ENCODE data around the gene GC.

GC gene

DNA sequence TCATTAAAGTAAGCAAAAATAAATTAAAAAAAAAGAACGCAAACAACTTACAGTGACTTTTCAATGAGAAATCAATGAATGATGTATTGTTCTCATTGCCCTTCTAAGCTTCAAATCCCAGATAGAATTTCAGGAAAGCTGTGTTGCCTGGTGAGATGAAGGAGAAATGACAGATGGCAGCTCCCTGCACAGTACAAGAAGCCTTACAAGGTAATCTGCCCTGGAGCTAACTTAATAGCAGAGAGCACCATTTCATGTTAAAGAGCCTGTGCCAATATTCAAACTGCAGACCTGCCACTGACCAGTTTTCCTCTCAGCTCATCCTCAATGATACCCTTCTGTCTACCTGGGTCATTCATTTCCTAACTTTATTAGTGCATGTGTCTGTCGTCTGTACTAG, 54.0 kb downstream of the GC start:
- Histone ChIP-seq H3K4me1 (ENCODE audit: control insufficient read depth in 1 of 2, insufficient read depth in 2 of 2, low read length in 2 of 2) (no peaks in the 10 kb centered on the region), H3K9ac (ENCODE audit: low read depth in 1 of 2, low read length in 2 of 2) (no peak overlapping the region), H3K27me3 (ENCODE audit: control insufficient read depth in 1 of 2, insufficient read depth in 2 of 2, low read length in 2 of 2) (no peaks in the 10 kb centered on the region), H3K4me3 (ENCODE audit: low read depth in 1 of 2, low read length in 2 of 2) (no peak overlapping the region), H3K36me3 (ENCODE audit: control insufficient read depth in 1 of 2, insufficient read depth in 2 of 2, low read length in 2 of 2) (no peaks in the 10 kb centered on the region), H3K9me3 (ENCODE audit: control insufficient read depth in 1 of 2, low read length in 2 of 2) (no peaks in the 10 kb centered on the region), H3K27ac (ENCODE audit: low read depth, low read length) (no peak overlapping the region)

- no peak overlapping the region for H3K9ac ChIP-seq (ENCODE audit: low read depth in 1 of 2, low read length in 2 of 2)
- H3K27me3 ChIP-seq (ENCODE audit: control insufficient read depth in 1 of 2, insufficient read depth in 2 of 2, low read length in 2 of 2) = no peaks in the 10 kb centered on the region
- peaks cover 0 to 14% of the 10 kb centered on the region in 2 donors for H3K4me1 ChIP-seq (ENCODE audit: control insufficient read depth in 1 of 2, insufficient read depth in 2 of 2, low read length in 2 of 2)
- no peak overlapping the region for H3K27ac ChIP-seq (ENCODE audit: low read depth, low read length)
- no peak overlapping the region for H3K4me3 ChIP-seq (ENCODE audit: low read depth in 1 of 2, low read length in 2 of 2)
- no peaks in the 10 kb centered on the region for H3K9me3 ChIP-seq (ENCODE audit: control insufficient read depth in 1 of 2, low read length in 2 of 2)
- no peaks in the 10 kb centered on the region for H3K36me3 ChIP-seq (ENCODE audit: control insufficient read depth in 1 of 2, insufficient read depth in 2 of 2, low read length in 2 of 2)
Measured at GRCh38 chr4:71713611-71714203, 70.2 kb downstream of the GC start.

DNA sequence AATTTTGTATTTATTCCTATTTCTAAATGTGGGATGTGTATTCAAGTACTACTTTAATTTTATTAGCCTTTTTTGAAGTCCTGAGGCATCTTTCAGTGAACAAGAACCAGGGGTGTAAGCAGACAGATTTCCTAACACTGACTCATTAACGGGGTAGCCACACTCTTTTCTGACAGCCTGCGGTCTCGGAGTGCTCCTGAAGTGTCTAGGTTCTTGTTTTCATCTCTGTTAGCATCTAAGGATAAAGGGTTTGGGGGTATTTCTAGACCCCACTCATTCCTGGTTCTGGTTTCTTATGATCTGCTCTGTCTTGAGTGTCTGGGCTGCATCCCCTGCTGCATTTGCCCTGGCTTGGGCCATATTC, 71.9 kb downstream of the GC start:
- no peak overlapping the region for H3K9ac ChIP-seq (ENCODE audit: low read depth in 1 of 2, low read length in 2 of 2)

GRCh38 chr4:71711044-71711984, 72.6 kb downstream of the GC start:
- no peak overlapping the region for H3K27ac ChIP-seq (ENCODE audit: low read depth, low read length)
- no peaks in the 10 kb centered on the region for H3K36me3 ChIP-seq (ENCODE audit: control insufficient read depth in 1 of 2, insufficient read depth in 2 of 2, low read length in 2 of 2)
- no peak overlapping the region for H3K9ac ChIP-seq (ENCODE audit: low read depth in 1 of 2, low read length in 2 of 2)
- H3K9me3 ChIP-seq (ENCODE audit: control insufficient read depth in 1 of 2, low read length in 2 of 2) = no peaks in the 10 kb centered on the region
- H3K27me3 ChIP-seq (ENCODE audit: control insufficient read depth in 1 of 2, insufficient read depth in 2 of 2, low read length in 2 of 2) = no peaks in the 10 kb centered on the region
- H3K4me3 ChIP-seq (ENCODE audit: low read depth in 1 of 2, low read length in 2 of 2) = no peak overlapping the region
- peaks cover 0 to 14% of the 10 kb centered on the region in 2 donors for H3K4me1 ChIP-seq (ENCODE audit: control insufficient read depth in 1 of 2, insufficient read depth in 2 of 2, low read length in 2 of 2)

More for the DNA sequence above, 71.9 kb downstream of the GC start:
- Histone ChIP-seq H3K27me3 (ENCODE audit: control insufficient read depth in 1 of 2, insufficient read depth in 2 of 2, low read length in 2 of 2) (no peaks in the 10 kb centered on the region), H3K4me1 (ENCODE audit: control insufficient read depth in 1 of 2, insufficient read depth in 2 of 2, low read length in 2 of 2) (peaks cover 0 to 14% of the 10 kb centered on the region in 2 donors), H3K4me3 (ENCODE audit: low read depth in 1 of 2, low read length in 2 of 2) (no peak overlapping the region), H3K36me3 (ENCODE audit: control insufficient read depth in 1 of 2, insufficient read depth in 2 of 2, low read length in 2 of 2) (no peaks in the 10 kb centered on the region), H3K9me3 (ENCODE audit: control insufficient read depth in 1 of 2, low read length in 2 of 2) (no peaks in the 10 kb centered on the region), H3K27ac (ENCODE audit: low read depth, low read length) (no peak overlapping the region)

DNA sequence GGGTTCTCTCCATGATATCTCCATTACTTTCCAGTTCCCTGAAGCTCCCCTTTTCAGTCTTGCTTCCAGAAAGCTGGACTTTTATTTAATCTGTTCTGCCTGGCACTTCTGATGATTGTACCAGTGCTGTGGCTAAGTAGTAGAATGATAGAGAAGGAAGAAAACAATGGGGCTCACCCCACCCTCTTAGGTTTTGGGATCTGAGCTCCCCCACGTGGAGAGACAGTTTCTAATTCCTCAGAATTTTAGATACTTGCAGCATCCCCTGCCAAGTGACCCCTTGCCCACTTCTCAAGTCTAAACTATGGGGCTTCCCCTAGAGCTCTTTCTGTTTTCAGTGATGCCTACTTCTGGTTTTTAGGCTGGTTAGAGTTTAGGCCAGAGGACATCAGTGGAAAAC, 73.9 kb downstream of the GC start:
- Histone ChIP-seq H3K27me3 (ENCODE audit: control insufficient read depth in 1 of 2, insufficient read depth in 2 of 2, low read length in 2 of 2) (no peaks in the 10 kb centered on the region), H3K27ac (ENCODE audit: low read depth, low read length) (no peak overlapping the region), H3K9ac (ENCODE audit: low read depth in 1 of 2, low read length in 2 of 2) (no peak overlapping the region), H3K4me3 (ENCODE audit: low read depth in 1 of 2, low read length in 2 of 2) (no peak overlapping the region), H3K36me3 (ENCODE audit: control insufficient read depth in 1 of 2, insufficient read depth in 2 of 2, low read length in 2 of 2) (no peaks in the 10 kb centered on the region), H3K9me3 (ENCODE audit: control insufficient read depth in 1 of 2, low read length in 2 of 2) (no peaks in the 10 kb centered on the region), H3K4me1 (ENCODE audit: control insufficient read depth in 1 of 2, insufficient read depth in 2 of 2, low read length in 2 of 2) (peaks cover 0 to 14% of the 10 kb centered on the region in 2 donors)

DNA sequence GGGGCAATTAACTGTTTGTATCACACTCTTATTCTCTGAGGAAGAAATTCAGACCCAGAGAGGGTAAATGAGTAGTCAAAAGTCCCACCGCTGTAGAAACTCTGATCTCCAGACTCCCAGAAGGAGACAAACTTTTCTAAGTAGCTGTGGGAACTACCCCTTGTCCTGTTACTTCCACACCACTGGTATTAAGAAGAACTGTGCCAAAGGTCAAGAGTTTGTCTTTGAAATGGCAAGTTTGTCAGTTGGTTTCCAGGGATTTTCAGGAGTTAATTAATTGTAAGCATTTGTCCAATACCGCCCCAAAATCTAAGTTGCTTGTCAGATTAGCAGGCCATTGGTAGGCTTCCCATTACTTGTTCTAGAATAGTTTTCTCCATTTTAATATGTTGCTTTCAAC, 85.7 kb downstream of the GC start:
- Histone ChIP-seq H3K9ac (ENCODE audit: low read depth in 1 of 2, low read length in 2 of 2) (no peak overlapping the region), H3K27ac (ENCODE audit: low read depth, low read length) (no peak overlapping the region), H3K9me3 (ENCODE audit: control insufficient read depth in 1 of 2, low read length in 2 of 2) (no peaks in the 10 kb centered on the region), H3K36me3 (ENCODE audit: control insufficient read depth in 1 of 2, insufficient read depth in 2 of 2, low read length in 2 of 2) (no peaks in the 10 kb centered on the region), H3K4me3 (ENCODE audit: low read depth in 1 of 2, low read length in 2 of 2) (no peak overlapping the region), H3K27me3 (ENCODE audit: control insufficient read depth in 1 of 2, insufficient read depth in 2 of 2, low read length in 2 of 2) (no peaks in the 10 kb centered on the region), H3K4me1 (ENCODE audit: control insufficient read depth in 1 of 2, insufficient read depth in 2 of 2, low read length in 2 of 2) (no peaks in the 10 kb centered on the region)

- Histone ChIP-seq H3K9ac (ENCODE audit: low read depth in 1 of 2, low read length in 2 of 2) (no peak overlapping the region), H3K27me3 (ENCODE audit: control insufficient read depth in 1 of 2, insufficient read depth in 2 of 2, low read length in 2 of 2) (no peaks in the 10 kb centered on the region), H3K36me3 (ENCODE audit: control insufficient read depth in 1 of 2, insufficient read depth in 2 of 2, low read length in 2 of 2) (no peaks in the 10 kb centered on the region), H3K9me3 (ENCODE audit: control insufficient read depth in 1 of 2, low read length in 2 of 2) (no peaks in the 10 kb centered on the region), H3K4me1 (ENCODE audit: control insufficient read depth in 1 of 2, insufficient read depth in 2 of 2, low read length in 2 of 2) (no peaks in the 10 kb centered on the region), H3K4me3 (ENCODE audit: low read depth in 1 of 2, low read length in 2 of 2) (no peak overlapping the region), H3K27ac (ENCODE audit: low read depth, low read length) (no peak overlapping the region)
Measured at GRCh38 chr4:71697031-71697430, 86.8 kb downstream of the GC start.

DNA sequence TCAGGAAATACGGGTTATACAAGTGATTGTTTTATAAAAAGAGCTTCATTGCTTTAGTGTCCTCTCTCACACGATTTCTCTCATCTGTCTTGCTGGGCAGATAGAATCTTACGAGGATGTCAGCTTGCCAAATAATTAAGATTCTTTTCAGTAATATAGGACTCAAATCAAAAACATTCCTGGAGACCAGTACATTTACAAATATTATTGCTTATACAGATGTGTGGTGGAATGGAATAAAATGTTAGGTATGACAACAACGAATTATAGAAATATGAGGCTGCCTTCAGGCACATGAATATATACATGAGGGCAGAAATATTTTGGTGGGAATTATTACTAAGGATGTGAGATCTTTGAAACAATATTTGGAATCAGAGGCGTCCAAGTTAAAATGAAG, 88.9 kb downstream of the GC start:
- Histone ChIP-seq H3K4me1 (ENCODE audit: control insufficient read depth in 1 of 2, insufficient read depth in 2 of 2, low read length in 2 of 2) (no peaks in the 10 kb centered on the region), H3K36me3 (ENCODE audit: control insufficient read depth in 1 of 2, insufficient read depth in 2 of 2, low read length in 2 of 2) (no peaks in the 10 kb centered on the region), H3K27ac (ENCODE audit: low read depth, low read length) (no peak overlapping the region), H3K4me3 (ENCODE audit: low read depth in 1 of 2, low read length in 2 of 2) (no peak overlapping the region), H3K9ac (ENCODE audit: low read depth in 1 of 2, low read length in 2 of 2) (no peak overlapping the region), H3K9me3 (ENCODE audit: control insufficient read depth in 1 of 2, low read length in 2 of 2) (no peaks in the 10 kb centered on the region), H3K27me3 (ENCODE audit: control insufficient read depth in 1 of 2, insufficient read depth in 2 of 2, low read length in 2 of 2) (no peaks in the 10 kb centered on the region)

GRCh38 chr4:71692963-71693362, 90.9 kb downstream of the GC start:
- Histone ChIP-seq H3K36me3 (ENCODE audit: control insufficient read depth in 1 of 2, insufficient read depth in 2 of 2, low read length in 2 of 2) (no peaks in the 10 kb centered on the region), H3K9me3 (ENCODE audit: control insufficient read depth in 1 of 2, low read length in 2 of 2) (no peaks in the 10 kb centered on the region), H3K4me3 (ENCODE audit: low read depth in 1 of 2, low read length in 2 of 2) (no peak overlapping the region), H3K27ac (ENCODE audit: low read depth, low read length) (no peak overlapping the region), H3K27me3 (ENCODE audit: control insufficient read depth in 1 of 2, insufficient read depth in 2 of 2, low read length in 2 of 2) (no peaks in the 10 kb centered on the region), H3K4me1 (ENCODE audit: control insufficient read depth in 1 of 2, insufficient read depth in 2 of 2, low read length in 2 of 2) (no peaks in the 10 kb centered on the region), H3K9ac (ENCODE audit: low read depth in 1 of 2, low read length in 2 of 2) (no peak overlapping the region)

GRCh38 chr4:71692198-71692597, 91.7 kb downstream of the GC start:
- Histone ChIP-seq H3K4me1 (ENCODE audit: control insufficient read depth in 1 of 2, insufficient read depth in 2 of 2, low read length in 2 of 2) (no peaks in the 10 kb centered on the region), H3K36me3 (ENCODE audit: control insufficient read depth in 1 of 2, insufficient read depth in 2 of 2, low read length in 2 of 2) (no peaks in the 10 kb centered on the region), H3K4me3 (ENCODE audit: low read depth in 1 of 2, low read length in 2 of 2) (no peak overlapping the region), H3K9me3 (ENCODE audit: control insufficient read depth in 1 of 2, low read length in 2 of 2) (no peaks in the 10 kb centered on the region), H3K27me3 (ENCODE audit: control insufficient read depth in 1 of 2, insufficient read depth in 2 of 2, low read length in 2 of 2) (no peaks in the 10 kb centered on the region), H3K9ac (ENCODE audit: low read depth in 1 of 2, low read length in 2 of 2) (no peak overlapping the region), H3K27ac (ENCODE audit: low read depth, low read length) (no peak overlapping the region)

Measured in duodenal mucosa (tissue), 2 donors.